ENCODE data around the gene AQP1.

- TF ChIP-seq CTCF (CRISPR knock-in tag; IDR thresholded peaks at IDR 0.05): no peak
- TF ChIP-seq ZNF207 (IDR thresholded peaks at IDR 0.05; ENCODE audit: borderline replicate concordance): no peak
Measured at GRCh38 chr7:30937416-30937815, 25.8 kb downstream of the AQP1 start.
